ENCODE data around the gene NFIA.

The NFIA gene

DNA sequence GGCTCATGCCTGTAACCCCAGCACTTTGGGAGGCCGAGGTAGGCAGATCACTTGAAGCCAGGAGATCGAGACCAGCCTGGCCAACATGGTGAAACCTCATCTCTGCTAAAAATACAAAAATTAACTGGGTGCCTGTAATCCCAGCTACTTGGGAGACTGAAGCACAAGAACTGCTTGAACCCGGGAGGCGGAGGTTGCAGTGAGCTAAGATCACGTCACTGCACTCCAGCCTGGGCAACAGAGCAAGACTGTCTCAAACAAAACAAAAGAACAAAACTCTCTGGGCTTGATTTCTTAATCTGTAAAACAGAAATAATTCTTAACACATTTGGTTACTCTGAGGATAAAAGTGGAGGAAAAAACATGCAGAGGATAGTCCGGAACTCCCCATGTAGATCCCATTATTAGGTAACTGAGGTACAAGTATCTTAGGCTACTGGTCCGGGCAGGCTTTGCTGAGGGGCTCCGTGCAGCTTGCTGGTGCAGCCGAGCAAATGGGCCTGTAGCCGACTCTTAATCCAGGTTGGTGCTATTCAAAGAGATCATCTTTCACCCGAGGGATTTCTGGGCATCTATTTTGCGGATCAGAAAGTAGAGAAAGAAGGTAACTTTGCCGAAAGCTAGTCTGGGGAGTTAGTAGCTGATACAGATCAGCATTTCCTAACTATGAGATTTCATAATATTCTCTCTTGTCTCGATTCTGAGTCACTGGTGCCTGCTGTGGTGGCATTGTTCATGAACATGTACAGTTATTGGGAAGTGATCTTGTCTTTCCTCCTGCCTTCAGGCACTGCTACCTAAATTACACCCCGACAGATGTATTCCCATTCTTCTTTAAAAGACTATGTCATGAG is 56.8 kb downstream of the NFIA start:
- TF ChIP-seq POLR2A (IDR thresholded peaks at IDR 0.05; ENCODE audit: low read depth, low read length) (no peak), TAF1 (IDR thresholded peaks at IDR 0.05; ENCODE audit: borderline replicate concordance, low read depth, low read length) (no peak), POLR2AphosphoS5 (IDR thresholded peaks at IDR 0.05; ENCODE audit: low read depth, low read length) (no peak)
- no peak for DNase-seq (ENCODE audit: insufficient read length)
- FAIRE-seq = no peak

DNA sequence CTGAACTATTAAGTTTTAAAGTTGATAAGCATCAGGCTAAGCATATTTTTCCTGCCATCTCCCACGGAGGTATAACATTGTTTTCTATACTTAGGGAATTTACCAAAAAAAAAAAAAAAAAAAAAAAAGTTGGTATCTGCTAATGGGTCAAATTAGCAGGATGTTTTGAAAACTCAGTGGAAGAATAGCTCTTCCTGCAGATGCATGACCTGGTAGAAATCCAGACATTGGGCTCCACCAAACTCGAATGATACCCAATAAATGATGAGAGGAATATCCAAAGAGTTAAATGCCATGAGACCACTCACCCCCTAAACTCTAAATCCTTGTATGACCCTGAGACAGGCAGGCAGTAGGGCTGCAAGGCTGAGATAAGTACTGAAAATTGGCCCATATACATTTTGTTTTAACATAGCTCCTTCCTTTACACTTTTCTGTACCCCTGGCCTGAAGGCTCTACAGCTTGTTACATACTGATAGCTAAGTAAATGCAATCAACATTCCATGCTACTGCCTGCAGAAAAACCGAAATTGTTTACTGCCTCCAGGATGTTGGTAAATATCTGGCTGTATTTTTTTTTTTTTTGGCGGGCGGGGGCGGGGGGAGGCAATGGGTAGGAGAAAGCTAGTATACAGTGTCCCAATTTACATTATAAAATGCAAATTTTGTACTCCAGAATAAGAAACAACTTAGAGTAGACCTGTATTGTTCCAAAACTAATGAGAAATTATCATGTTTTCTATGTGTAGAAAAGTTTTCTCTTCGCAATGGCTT is 57.6 kb downstream of the NFIA start:
- TF ChIP-seq POLR2AphosphoS5 (IDR thresholded peaks at IDR 0.05; ENCODE audit: low read depth, low read length) (no peak), TAF1 (IDR thresholded peaks at IDR 0.05; ENCODE audit: borderline replicate concordance, low read depth, low read length) (no peak), POLR2A (IDR thresholded peaks at IDR 0.05; ENCODE audit: low read depth, low read length) (no peak)
- FAIRE-seq (no peak), DNase-seq (ENCODE audit: insufficient read length) (no peak)

DNA sequence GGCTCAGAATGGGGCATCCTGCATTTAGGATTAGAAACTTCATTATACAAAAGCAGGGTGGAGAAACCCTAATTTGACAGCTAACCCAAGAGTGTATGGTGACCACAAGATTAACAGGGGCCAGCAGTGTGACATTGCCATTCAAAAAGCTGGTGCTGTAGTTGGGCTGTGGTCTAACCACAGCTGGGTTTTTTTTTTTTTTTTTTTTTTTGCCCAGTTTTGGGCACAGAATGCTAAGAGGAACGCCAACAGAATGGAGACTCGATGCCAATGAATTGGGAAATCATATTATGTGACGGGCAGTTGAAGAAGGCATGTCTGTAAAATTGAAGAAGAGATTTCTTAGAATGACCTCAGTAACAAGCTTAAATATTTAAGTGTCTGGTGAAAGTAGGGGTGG is 58.4 kb downstream of the NFIA start:
- TF ChIP-seq POLR2A (IDR thresholded peaks at IDR 0.05; ENCODE audit: low read depth, low read length) (no peak), TAF1 (IDR thresholded peaks at IDR 0.05; ENCODE audit: borderline replicate concordance, low read depth, low read length) (no peak), POLR2AphosphoS5 (IDR thresholded peaks at IDR 0.05; ENCODE audit: low read depth, low read length) (no peak)
- DNase-seq (ENCODE audit: insufficient read length) = no peak
- FAIRE-seq = no peak

DNA sequence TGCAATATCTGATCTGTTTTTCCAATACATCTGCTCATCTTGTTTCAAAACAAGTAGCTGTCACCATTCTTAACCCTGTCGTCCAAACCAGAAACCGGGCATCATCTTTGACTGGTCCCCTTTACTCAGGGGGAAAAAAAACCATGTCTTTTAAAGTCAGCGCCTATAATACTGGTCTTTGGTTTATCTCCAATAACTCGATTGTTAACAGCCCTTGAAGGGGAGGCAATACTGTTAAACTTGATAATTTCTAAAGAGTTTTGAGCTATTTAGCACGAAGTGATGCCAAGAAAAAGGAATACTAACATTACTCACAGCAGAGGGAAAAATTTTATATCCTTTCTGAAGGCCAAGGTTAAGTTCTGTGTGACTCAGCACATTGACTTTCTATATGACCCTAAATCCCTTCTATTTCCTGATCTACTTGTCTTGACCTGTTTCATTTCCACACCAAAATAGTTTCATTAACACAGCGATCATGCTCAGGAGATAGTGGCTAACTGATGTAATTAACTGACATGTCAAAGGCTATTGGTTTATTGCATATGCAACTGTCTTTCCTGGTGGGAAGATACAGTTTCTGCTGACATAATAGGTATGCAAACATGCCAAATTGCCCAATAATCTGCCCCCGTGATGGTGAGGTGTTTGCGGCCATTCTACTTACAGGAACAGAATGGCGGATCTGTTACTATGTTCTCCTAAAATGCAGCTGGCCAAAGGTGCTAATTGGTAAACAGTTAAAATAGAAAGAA is 59.1 kb downstream of the NFIA start:
- DNase-seq (ENCODE audit: insufficient read length) (no peak), FAIRE-seq (no peak)
- no peak for TF ChIP-seq POLR2AphosphoS5 (IDR thresholded peaks at IDR 0.05; ENCODE audit: low read depth, low read length)

DNA sequence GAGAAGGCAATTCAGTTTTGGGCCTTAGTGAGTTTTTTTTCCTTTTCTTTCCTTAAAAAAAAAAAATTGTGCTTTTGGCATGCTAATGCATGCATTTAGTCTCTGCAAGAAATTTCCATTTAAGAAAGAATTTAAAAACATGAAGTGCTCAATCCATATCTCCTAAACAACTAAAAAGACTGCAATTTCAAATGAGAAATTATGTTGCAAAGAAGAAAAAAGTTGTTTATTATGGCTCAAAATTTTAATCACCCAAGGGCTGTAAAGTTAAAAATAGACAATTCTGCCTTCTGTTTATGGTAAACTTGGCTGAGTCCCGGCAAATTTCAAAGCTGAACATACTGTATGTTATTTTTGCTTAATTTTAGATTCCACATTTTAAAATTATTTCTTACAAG is 59.7 kb downstream of the NFIA start:
- DNase-seq (ENCODE audit: insufficient read length) (no peak), FAIRE-seq (no peak)
- TF ChIP-seq POLR2A (IDR thresholded peaks at IDR 0.05; ENCODE audit: low read depth, low read length) (no peak), POLR2AphosphoS5 (IDR thresholded peaks at IDR 0.05; ENCODE audit: low read depth, low read length) (no peak), TAF1 (IDR thresholded peaks at IDR 0.05; ENCODE audit: borderline replicate concordance, low read depth, low read length) (no peak)

DNA sequence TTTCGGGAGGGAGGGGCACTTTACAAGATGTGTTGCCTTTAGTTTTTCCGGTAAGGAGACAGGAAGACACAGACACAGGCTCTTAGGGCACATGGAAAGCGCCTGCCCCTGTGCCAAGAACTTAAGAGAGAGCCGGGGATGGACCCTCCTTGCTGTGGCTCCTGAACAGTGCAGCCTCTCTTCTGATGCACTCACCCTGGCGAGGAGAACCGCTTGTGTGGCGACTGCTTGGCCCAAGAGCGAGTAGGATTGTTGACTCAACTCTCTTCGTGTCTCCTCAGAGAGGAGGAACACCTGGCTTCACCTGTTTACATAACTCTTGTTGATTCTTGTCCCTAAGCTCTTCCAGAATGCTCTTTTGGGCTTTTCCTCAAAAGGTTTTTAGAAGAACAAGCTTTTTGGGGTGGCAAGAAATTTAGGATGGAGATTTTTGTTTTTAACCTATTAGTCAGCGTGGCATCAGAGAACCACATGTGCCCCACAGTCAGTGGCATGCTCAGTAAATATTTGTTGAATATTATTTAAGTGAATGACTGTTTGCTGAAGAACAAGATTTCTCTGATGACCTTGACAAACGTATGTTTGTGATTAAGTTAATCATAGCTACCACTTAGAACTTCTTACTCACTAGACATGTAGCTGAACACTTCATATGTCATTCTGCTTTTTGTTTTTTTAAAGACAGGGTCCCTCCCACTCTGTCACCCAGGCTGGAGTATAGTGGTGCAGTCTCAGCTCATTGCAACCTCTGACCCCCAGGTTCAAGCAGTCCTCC is 60.6 kb downstream of the NFIA start:
- DNase-seq (ENCODE audit: insufficient read length) (no peak), FAIRE-seq (no peak)
- TF ChIP-seq POLR2A (IDR thresholded peaks at IDR 0.05; ENCODE audit: low read depth, low read length) (no peak), POLR2AphosphoS5 (IDR thresholded peaks at IDR 0.05; ENCODE audit: low read depth, low read length) (no peak), TAF1 (IDR thresholded peaks at IDR 0.05; ENCODE audit: borderline replicate concordance, low read depth, low read length) (no peak)

DNA sequence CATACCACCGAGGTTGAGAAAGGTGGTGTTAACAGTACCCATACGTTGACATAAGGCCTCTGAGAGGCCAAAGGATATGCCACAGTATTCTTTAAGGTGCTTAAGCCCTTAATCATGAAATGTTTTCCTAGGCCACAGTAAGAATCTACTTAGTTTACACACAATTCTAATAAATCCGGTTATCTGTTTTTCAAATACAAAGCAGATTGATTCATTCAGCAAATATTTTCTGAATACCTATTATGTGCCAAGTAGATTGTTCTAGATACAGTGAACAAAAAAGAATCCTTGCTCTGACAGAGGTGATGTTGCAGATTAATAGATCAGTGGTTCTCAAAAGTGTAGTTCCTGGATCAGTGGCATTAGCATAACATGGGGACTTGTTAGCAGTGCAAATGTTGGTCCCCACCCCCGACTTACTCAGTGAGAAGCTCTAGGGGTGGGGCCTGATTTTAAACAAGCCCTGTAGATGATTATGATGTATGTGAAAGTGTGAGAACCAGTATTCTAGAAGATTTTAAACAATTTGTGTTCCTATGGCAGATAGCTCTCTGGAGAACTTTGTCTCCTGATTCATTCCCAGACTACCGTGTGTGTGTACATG is 61.6 kb downstream of the NFIA start:
- TF ChIP-seq POLR2A (IDR thresholded peaks at IDR 0.05; ENCODE audit: low read depth, low read length) (no peak), POLR2AphosphoS5 (IDR thresholded peaks at IDR 0.05; ENCODE audit: low read depth, low read length) (no peak), TAF1 (IDR thresholded peaks at IDR 0.05; ENCODE audit: borderline replicate concordance, low read depth, low read length) (no peak)
- no peak for DNase-seq (ENCODE audit: insufficient read length)
- no peak for FAIRE-seq

DNA sequence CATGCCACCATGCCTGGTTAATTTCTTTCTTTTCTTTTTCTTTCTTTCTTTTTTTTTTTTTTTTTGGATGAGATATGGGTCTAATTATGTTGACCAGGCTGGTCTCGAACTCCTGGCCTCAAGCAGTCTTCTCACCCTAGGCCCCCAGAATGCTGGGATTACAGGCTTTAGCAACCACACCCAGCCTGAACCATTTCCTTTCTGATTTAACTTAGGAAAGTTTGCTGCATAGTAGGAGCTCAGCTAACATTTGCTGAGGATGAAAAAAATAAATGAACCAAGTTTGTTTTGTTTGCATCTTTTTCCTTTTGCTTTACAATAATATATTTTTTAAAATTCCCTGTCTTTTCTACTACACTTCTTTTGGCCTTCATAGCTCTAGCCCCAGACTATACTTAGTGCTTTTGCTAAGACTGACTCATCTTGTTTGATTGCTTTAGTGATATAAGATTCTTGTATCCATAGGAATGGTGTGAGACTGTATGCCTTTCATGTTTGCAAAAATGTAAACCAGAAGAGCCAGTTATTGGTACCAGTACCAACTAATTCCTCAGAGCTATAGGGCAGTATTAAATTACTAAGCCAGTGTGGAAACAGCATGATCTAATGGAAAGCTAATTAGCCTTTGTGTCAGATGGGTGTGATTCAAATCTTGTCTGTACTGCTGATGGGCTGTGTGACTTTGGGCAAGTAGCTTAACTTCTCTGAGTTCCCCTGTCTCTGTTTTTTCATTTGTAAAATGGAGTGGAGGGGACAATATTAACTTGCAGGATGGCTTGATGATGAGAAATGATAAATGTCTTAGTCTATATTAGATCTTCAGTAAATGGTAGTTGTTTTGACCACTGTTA is 66.9 kb downstream of the NFIA start:
- TF ChIP-seq POLR2A (IDR thresholded peaks at IDR 0.05; ENCODE audit: low read depth, low read length) (no peak), POLR2AphosphoS5 (IDR thresholded peaks at IDR 0.05; ENCODE audit: low read depth, low read length) (no peak), TAF1 (IDR thresholded peaks at IDR 0.05; ENCODE audit: borderline replicate concordance, low read depth, low read length) (no peak)
- DNase-seq (ENCODE audit: insufficient read length) (no peak), FAIRE-seq (no peak)

DNA sequence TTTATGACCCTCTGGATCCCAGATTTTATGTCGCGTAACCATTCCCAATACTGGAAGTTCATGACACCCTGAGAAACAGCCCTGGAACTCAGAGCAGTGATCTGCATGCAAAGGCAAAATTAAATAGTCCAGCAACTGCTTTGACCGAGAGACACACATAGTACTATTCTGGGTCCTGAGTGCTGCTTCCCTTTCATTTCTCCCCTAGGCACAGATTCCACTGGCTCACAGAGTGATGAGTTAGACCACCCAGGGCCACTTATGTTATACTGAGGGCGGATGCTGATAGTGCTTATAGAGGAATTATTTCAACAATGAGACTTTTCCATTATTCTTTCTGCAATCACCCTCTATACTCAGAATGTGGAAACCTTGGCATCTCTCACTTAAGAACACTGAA is 69.2 kb downstream of the NFIA start:
- FAIRE-seq (no peak), DNase-seq (ENCODE audit: insufficient read length) (no peak)
- TF ChIP-seq POLR2AphosphoS5 (IDR thresholded peaks at IDR 0.05; ENCODE audit: low read depth, low read length) (no peak), POLR2A (IDR thresholded peaks at IDR 0.05; ENCODE audit: low read depth, low read length) (no peak), TAF1 (IDR thresholded peaks at IDR 0.05; ENCODE audit: borderline replicate concordance, low read depth, low read length) (no peak)

DNA sequence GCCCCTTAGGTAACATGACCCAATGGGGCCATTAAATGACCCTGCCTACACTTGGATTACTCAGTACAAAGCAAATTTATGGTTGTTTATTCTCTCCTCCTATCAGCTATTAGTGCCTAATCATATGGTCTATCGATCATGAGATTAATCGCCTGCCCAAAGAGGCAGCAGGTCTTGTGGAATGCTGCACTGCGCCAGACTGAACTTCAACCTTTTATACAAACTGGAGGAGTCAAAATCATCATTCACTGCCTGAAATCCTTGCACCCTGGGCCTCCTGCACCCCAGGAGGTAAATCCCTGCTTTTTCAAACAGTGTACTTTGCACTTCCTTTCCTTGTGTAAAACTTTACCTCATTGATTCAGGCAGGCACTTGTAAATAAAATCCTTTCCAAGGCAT is 69.7 kb downstream of the NFIA start:
- no peak for FAIRE-seq
- DNase-seq (ENCODE audit: insufficient read length) = no peak
- no peak for TF ChIP-seq TAF1 (IDR thresholded peaks at IDR 0.05; ENCODE audit: borderline replicate concordance, low read depth, low read length)
- no peak for TF ChIP-seq POLR2A (IDR thresholded peaks at IDR 0.05; ENCODE audit: low read depth, low read length)
- TF ChIP-seq POLR2AphosphoS5 (IDR thresholded peaks at IDR 0.05; ENCODE audit: low read depth, low read length) = no peak

Data from GM12892 (cell line).